Activated CD8-positive, alpha-beta memory T cell treated with anti-CD3 and anti-CD28 coated beads, Interleukin-2, amount 50 U/mL, for 4 hours (primary cell): Measurements from ENCODE around the gene UTS2B.
"Not testable (repeated sequence)": the region's sequence is repeated elsewhere in the genome, so short reads cannot be mapped to it uniquely, and the experiment has no call there.

Source experiments
- DNase-seq: peaks from one replicate; pipeline ENCODE4 v3.0.0-alpha.2; 2020

The UTS2B gene

DNA sequence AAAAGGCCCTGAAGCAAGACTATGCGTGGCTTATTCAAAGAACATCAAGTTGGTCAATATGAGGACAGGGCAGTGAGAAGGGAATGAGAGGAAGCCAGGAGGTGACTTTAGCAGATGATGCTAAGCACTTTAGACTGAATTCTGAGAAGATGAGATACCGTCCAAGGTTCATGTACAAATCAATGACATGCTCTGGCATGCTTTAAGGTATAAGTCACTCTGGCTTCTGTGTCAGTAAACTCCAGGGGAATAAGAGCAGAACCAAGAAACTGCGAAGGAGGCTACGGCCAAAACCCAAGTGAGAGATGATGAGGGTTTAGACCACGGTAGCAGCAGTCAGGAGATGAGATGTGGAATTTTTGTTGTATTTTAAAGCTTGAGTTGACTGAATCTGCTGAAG lies 10.0 kb downstream of the UTS2B start:
- DNase-seq = no peak

DNA sequence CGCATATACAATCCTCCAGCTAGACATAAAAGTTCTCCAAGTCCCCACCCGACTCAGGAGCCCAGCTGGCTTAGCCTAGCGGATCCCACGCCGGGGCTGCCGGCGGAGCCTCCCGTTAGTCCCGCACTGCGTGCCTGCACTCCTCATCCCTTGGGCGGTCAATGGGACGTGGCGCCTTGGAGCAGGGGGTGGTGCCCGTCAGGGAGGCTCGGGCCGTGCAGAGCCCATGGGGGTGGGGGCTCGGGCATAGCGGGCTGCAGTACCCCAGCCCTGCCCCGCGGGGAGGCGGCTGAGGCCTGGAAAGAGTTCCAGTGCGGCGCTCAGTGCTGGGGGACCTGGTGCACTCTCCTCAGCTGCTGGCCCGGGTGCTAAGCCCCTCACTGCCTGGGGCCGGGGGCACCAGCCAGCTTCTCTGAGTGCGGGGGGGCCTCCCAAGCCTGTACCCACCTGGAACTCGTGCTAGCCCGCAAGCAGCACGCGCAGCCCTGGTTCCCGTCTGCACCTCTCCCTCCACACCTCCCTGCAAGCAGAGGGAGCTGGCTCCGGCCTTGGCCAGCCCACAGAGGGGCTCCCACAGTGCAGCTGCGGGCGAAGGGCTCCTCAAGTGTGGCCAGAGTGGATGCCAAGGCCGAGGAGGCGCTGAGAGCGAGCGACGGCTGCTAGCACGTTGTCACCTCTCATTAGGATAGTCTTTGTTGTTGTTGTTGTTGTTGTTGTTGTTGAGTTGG lies 13.3 kb downstream of the UTS2B start:
- DNase-seq = no peak

DNA sequence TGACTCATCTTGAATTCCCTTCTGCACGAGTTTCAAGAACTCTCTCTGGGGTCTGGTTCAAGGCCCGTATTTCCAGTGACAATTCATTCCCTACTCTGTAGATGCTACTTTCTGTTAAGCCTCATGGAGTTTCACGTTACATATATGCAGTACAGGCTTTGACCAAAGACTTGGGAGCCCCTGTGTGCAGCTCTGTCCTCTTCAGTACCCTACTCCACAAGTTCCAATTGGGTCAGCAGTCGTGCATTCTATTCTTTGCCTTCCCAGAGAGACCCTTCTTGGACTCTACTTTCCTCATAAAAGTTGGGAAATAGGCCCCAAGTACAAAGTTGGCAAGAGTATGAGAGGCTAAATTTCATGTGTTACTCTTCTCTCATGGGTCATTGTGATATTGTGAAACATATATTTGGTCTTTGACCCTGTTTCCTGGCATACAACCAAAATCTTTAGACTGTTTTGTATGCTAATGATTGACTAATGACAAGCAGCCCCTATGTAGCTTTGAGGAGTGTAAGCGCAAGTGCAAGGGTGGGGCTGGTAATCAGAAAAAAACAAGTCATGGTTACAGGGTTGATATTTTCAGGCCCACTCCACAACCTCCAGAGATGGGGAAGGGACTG lies 16.1 kb downstream of the UTS2B start:
- no peak for DNase-seq

DNA sequence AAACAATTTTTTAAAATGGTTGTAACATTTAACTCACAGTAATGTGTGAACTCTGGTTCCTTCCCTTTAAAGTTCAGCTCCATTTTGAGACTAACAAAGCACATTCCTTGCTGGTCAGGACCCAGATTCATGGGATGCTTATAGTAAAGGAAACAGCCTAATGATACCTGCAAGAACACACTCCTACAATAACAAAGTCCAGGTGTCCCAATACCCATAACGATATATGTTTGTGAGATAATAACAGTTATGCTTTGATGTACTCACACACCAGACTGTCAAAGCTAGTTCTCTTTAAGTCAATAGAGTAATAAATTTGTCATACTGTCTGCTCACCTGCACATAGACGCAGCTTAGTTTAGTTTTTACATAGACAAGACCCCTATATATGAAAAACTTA lies 17.0 kb downstream of the UTS2B start:
- no peak for DNase-seq

DNA sequence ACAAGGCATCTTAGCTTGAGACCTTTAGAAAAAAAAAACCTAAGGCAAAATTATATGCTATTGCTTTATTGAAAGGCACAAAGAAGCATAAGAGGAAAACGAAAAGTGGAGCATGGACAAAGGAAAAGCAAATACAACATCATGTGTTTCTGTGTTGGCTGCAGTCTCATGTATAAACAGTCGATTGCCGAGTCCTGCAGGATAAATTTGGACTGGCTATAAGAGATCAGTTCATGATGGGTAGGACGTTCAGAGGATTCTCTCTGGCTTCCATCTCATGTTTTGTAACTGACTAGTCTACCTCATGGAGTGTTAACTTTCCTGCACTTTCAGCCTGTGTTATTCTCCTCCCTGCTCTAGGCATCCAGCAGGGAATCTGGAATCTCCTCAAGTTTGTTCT lies 23.0 kb downstream of the UTS2B start:
- DNase-seq = no peak

DNA sequence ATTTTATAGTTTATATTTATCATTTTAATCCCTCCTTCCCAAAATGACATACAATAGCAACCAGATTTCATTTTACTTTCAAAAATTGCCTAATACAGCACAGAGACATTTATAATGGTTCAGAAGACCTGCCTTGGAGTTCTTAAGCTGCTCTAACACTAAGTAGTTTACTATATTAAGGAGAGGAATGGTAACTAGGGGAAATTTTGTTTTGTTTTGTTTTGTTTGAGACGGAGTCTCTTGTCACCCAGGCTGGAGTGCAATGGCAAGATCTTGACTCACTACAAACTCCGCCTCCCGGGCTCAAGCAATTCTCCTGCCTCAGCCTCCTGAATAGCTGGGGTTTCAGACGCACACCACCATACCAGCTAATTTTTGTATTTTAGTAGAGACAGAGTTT lies 23.9 kb downstream of the UTS2B start:
- DNase-seq = no peak

DNA sequence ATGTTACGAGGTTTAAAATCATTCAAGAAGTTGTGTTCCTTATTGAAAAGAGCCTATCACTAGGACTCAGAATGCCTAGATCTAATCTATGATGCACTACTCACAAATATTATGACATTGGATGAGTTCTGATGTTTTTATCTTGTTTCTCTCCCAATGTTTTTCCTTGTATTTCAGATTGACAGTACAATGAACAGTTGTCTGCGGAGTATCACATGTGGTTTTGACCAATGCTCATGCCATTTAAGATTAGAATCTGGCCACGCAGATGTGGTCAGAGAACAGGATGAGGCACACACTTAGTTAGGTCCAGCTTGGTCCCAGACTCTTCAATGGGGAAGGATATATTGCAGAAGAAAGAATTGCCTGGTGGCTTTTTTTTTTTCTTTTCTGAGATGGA lies 26.7 kb downstream of the UTS2B start:
- no peak for DNase-seq

DNA sequence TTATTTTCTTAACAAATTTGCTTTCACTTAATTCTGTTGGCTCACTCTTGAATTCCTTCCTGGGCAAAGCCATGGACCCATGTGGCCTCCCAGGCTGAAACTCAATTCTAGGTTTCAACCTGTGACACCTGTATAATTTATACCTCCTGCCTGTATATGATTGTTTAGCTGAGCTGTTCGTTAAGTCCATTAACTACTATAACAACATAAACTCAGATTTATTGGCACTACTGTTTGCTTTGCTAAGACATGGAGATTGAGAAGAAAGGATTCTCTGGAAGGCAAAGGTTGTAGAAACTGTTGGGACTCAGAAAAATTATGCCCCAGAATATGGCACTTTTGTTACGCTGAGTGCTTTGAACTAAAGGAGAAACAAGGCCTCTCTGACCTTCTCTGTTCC lies 27.9 kb downstream of the UTS2B start:
- no peak for DNase-seq

DNA sequence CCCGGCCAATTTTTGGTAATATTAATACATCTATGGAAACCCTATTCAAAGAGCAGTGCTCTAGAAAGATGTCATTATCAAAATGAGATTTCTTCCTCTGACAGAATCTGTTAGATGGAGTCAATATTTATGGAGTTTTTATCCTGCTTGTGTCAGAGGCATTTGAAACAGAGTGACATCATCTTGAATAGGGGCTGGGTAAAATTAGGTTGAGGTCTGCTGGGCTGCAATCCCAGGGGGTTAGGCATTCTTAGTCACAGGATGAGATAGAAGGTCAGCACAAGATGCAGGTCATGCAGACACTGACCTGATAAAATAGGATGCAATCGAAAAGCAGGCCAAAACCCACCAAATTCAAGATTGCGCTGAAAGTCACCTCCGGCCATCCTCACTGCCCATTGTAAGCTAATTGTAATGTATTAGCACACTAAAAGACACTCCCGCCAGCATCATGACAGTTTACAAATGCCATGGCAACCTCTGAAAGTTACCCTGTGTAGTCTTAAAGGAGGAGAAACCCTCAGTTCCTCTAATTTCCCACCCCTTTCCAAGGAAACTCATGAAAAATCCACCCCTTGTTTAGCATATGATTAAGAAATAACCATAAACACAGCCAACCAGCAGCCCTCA lies 28.4 kb downstream of the UTS2B start:
- no peak for DNase-seq

DNA sequence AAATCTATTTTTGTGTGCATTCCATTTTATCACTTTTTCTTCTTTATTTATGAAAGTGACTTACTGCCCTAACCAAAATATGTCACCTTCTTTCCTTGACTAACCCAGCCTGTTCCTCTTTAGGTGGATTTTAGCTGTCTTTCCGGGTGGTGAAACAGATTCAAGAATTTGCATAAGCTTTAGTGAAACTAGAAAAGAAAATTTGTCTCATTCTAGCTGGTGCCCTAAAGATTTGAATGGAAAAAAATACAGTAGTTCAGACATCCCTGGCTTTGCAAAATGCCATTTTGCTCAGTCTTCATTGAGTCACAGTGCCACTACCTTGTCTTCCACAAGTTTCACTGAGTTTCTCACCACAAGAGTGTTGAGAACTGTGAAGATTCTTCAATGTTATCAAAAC lies 29.3 kb downstream of the UTS2B start:
- DNase-seq = no peak

DNA sequence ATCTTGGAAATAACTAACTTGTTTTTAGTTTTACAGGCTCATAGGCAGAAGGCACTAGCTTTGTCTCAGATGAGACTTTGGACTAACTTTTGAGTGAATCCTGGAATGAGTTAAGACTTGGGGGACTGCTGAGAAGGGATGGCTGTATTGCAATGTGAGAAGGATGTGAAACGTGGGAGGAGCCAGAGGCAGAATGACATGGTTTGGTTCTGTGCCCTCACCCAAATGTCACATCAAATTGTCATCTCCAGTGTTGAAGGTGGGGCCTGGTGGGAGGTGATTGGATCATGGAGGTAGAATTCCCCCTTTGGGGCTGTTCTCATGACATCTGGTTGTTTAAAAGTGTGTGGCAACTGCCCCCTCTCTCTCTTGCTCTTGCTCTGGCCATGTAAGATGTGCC lies 29.9 kb downstream of the UTS2B start:
- no peak for DNase-seq

DNA sequence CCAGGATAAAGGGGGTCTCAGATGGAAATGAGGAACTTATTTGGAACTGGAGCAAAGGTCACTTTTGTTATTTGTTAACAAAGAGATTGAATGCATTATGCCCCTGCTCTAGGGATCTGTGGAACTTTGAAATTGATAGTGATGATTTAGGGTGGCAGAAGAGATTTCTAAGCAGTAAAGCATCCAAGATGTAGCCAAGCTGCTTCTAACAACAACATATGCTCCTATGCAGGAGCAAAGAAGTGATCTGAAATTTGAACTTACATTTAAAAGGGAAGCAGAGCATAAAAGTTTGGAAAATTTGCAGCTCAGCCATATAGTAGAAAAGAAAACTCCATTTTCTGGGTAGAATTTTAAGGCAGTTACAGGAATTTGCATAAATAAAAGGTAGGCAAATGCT lies 31.5 kb downstream of the UTS2B start:
- no peak for DNase-seq

DNA sequence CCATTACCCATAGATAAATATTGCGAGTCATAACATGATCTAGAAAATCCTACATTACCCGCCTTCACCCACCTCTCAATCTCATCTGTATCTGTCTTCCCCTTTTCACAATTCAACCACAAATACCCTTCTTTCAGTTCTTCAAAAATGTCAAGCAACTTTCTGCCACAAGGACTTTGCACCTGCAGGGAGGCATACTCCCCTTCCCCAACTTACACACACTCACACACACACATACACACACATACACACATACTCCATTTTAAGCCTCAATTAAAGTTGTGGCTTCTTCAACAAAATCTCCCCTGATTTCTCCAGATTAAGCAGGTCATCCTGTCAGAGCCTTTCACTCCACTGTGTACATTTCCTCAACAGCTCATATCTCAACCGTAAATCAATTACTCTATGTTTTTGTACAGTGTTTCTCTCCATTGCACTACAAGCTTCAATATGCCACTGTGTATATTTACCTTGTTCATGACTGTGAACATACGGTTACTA lies 34.2 kb downstream of the UTS2B start:
- no peak for DNase-seq

DNA sequence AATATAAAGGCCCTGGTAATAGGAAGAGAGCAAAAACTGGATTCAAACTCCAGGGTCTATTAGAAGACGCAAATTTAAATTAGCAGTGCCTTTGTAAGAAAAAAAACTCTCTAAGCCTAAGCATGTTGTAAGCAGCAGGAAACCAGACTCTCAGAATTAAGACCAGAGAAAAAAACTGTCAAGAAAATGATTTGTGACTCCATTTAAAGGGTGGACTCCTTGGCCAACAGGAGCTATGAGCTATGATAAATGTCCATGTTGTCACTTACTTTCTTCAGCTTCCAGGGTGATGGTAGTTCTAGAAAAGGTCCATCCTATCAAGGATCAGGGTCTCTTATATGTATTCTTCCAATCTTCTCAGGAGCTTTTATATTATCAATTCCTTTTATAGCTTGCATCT lies 36.0 kb downstream of the UTS2B start:
- DNase-seq = no peak

DNA sequence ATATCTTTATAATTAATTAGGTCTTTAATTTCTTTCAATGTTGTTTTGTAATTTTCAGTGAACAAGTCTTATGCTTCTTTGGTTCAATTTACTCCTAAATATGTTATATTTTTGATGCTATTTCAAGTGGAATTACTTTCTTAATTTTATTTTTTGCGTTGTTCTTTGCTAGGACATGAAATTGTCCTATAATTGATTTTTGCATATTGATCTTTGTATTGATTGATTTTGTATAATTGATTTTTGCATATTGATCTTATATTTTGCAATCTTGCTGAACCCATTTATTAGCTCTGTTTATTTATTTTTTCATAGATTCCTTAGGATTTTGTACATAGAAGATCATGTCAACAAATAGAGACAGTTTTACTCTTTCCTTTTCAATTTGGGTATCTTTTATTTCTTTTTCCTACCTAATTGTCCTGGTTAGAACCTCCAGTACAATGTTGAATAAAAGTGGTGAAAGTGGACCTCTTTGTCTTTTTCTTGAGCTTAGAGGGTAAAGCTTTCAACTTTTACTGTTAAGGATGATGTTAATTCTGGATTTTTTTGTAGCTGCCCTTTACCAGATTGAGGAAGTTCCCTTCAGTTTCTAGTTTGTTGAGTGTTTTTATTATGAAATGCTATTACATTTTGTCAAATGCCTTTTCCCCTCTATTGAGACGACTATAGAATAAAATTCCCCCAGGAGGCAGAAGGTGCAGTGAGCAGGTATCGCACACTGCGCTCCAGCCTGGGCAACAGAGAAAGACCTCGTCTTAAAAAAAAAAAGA lies 37.9 kb downstream of the UTS2B start:
- DNase-seq = no peak

DNA sequence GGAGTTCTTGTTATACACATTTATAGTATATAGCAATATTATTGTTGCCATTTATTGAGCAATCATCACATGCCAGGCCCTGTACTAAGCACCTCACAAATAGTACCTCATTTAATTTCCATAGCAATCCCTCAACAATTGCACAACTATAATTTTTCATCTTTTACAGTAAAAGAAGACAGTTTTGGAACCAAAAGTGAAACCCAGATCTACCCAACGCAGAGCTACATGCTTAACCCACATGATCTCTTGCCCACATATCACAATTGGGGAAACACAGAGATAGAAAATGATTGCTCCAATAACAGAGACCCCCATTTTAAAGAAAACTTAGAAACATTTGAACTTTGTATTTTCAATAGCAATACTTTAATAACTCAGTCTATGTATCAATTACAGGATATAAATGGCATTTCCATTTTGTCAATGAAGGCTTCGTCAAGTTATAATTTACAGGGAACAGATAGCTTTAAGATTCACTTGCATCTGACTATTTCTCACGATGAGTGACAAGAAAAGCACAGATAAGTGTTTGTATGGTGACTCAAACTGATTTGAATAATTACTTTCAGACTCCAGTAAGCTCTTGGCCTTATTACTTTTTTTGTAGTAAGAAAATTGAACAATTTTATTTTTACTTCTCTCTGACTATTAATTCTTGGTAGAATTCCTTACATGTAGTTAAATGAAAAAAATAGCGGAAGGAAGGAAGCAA lies 39.9 kb downstream of the UTS2B start:
- no peak for DNase-seq

DNA sequence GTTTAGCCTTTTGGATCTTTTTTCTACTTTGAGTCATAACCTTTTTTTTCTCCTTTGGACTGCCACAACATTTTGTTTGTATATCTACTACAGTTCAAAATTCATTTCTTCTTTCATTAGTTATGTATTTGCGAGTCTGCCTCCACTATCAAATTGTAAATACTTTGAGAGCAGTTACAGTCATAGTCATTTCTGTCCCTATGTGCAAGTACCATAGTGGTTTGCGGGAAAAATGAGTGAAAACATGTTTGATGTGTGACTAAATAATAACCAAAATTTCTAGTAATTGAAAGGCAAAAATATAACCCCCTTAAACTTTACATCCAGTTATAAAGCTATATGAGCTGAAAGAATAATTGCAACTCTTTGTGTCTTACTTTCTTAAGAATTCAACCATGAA lies 46.9 kb downstream of the UTS2B start:
- no peak for DNase-seq

DNA sequence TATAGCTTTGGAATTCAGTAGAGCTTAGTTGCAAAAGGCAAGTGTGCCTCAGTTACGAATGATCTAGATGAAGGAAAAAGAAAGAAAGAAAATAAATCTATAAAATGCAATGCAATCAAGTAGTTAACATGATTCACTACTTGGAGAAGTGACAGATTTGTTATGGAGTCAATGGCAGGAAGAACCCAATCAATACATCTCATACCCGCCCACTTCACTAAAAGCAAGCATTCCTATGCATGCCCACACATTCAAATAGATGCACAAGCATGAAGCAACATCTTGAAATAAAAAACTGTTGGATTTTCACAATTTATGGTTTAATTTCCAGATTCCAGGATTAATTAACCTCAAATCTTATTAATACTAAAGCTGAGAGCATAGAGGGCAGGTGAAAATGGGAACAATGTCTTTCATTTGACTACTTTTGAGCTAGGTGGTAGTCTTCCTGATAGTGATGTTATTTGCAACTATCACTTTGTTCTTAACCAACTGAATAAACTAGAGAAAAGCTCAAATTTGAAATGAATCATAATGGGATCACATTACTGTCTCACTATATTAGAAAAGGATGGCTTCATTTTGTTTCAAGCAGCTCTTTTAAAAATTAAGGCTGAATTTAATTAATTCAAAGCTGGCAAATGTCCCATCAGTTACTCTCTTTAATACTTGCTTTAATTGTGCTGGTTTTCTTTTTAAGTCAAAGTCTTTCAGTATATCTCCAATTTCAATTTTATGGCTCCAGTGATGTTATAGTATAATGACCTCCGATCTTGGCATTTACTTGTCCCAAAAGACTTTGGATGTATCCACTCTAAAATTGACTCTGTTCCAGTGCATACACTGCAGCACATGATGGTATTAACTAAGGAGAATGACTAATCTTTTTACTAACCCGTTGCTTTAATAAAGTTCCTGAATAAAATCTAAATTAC lies 47.8 kb downstream of the UTS2B start:
- DNase-seq = no peak

DNA sequence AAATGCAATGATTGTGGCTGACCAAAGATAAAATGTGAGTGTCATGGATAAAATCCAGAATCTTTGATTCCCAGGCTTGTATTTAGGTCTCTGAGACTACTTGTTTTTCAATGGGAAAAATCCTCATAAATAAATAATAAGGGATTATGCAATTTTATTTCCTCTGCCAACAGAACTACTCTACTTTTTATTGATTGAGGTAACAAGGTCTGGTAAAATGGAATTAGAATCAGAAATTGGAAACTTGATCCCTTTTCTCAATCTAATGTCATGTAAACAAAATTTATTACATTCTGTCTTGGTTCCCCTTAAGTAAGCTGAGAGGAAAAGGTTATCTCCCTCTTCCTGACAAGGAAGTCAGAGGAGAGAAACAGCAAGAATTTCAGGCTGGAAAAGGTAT lies 49.4 kb downstream of the UTS2B start:
- no peak for DNase-seq

DNA sequence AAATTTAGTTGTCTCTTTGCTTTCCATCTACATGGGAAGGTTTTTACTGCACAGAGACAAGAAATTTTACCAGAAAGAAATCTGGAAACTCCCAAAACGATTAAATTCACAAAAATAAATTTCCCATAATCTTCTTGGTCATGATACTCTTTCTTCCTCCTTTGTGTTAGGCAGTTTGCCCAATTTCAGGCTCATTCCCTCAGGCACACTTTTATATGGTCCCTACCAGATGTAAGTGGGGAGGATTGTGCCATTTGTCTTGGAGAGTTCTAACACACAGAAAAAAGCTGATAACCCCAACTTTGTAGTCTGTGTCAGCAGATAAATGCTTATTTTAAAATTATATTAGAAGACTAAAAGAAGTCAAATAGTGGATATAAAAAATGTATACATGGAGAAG lies 50.2 kb downstream of the UTS2B start:
- no peak for DNase-seq

DNA sequence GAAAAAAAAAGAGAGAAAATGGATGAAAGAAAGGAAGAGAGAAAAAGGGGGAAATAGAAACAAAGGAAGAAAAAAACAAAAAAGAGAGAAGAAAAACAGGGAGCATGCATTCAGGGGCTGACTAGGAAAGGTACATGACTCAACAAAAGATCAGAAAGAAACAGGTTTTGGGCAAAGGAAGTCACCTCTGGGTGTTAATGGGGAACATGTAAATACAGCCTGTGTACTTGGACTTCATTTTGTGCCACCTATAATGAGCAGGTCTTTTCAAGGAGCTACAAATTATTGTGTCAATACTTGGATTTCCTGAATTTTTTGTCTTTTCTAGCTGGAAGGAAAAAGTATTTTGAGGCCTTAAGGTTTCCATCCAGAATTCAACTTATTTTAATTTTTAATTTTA lies 54.6 kb downstream of the UTS2B start:
- no peak for DNase-seq

DNA sequence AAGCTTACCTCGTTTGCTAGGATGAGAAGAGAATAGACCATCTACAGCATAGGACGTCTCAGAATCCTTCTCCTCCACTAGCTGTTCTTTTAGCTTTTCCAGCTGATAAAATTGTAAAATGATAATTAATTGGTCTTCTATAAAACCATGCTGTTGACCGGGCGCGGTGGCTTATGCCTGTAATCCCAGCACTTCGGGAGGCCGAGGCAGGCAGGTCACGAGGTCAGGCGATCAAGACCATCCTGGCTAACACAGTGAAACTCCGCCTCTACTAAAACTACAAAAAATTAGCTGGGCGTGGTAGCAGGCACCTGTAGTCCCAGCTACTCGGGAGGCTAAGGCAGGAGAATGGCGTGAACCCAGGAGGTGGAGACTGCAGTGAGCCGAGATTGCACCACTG lies 55.1 kb downstream of the UTS2B start:
- DNase-seq = not testable (repeated sequence)
